Forelimb muscle (tissue), 1 donor: Measurements from ENCODE around the gene UBE2M. TPM values are rescaled to one million over a fixed set of nuclear protein-coding genes. Genes with fewer than 3 reads are reported as not detected.
"Not testable (repeated sequence)": the region's sequence is repeated elsewhere in the genome, so short reads cannot be mapped to it uniquely, and the experiment has no call there.

ENCODE experiments used
- DNase-seq: peaks from one replicate; pipeline ENCODE4 v3.0.0-alpha.2; 2013; ENCODE audit warnings: low read depth
- polyA plus RNA-seq: library from polyadenylated mRNA; unstranded; fragments of 120-200 nt; gene quantifications from one replicate; pipeline ENCODE4 v1.2.1, GENCODE V29; 2013; ENCODE audit not compliant: insufficient read length

The UBE2M gene
- polyA plus RNA-seq, 1 donor = 61.8 TPM

DNA sequence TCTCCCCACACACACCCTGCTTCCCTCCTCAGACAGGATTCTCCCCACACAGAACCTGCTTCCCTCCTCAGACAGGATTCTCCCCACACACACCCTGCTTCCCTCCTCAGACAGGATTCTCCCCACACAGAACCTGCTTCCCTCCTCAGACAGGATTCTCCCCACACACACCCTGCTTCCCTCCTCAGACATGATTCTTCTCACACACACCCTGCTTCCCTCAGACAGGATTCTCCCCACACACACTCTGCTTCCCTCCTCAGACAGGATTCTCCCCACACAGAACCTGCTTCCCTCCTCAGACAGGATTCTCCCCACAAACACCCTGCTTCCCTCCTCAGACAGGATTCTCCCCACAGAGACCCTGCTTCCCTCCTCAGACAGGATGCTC, 19.2 kb downstream of the UBE2M start:
- DNase-seq = not testable (repeated sequence)

DNA sequence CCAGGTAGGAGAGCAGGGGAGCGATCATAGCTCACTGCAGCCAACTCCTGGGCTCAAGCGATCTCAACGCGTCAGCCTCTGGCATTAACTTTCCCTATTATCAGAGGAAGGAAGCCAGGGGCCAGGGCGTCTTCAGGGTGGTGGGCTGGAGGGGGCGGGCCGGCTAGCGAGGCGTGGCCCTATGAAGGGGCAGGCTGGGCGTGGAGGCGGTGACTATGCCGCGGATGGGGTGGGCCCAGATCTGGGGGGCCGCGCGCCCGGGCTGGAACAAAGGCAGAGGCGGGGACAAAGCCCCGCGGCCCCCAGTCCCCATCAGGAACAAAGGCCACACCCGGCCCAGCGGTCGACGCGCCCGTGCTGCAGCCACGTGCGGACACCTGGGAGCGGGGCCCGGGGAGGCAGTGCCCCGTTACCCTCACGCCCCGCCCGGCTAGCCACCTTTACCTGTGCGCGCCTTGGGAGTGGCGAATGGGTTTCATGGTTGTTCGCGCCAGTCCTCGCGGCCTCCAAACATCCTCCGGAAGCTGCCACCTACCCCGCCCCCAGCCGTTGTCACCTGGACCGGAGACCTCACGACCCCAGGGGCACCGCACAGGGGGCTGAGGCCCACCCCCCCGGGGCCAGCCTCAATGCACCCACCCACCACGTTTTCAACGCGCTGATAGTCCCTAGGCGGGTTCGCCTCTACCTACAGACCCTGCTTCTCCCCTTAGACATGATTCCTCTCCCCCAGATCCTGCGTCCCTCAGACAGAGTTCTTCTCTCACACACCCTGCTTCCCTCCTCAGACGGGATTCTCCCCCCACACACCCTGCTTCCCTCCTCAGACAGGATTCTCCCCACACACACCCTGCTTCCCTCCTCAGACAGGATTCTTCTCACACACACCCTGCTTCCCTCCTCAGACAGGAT, 19.9 kb downstream of the UBE2M start:
- DNase-seq = no peak

DNA sequence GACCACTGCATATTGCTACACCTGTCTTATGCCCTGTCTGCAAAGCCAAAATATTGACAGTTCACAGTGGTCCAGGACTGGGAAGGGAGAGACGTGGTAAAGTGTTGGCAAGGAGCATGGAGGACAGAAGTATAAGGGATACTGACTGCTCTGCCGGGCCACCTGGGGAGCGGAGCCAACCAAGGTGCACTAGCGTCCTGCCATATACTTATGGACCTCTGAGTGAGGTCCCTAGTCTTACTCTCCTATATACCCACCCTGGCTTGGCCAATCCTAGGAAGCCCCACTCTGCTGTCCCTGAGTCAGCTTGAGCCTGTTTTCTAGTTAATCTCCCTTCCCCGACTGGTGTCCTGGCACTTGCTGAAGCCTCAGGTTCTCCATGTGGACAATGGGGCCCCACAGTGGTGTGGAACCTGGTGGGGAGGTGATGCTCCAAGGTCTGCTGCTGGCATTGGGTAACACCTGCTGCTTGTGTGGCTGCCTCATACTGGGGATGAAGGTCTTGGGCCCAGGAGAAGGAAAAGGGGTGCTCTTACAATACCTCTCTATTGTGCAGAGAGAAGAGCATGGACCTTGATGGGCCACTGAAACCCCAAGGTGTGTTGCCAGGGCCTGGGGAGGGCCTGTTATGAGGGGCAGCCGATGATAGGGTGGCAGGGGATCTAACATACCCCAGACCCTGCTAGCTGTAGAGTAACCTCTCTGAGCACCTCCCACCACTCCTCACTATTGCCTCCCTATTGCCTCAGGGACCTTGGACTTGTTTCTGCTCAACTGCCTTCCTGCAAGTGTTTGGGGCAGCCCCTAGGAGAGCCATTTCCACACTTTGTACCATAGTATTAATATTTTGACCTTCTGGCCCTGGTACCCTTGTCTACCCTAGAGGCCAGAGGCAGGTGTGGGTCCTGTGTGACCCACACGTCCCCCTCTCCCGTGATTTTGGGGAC, 21.3 kb downstream of the UBE2M start:
- DNase-seq = no peak

DNA sequence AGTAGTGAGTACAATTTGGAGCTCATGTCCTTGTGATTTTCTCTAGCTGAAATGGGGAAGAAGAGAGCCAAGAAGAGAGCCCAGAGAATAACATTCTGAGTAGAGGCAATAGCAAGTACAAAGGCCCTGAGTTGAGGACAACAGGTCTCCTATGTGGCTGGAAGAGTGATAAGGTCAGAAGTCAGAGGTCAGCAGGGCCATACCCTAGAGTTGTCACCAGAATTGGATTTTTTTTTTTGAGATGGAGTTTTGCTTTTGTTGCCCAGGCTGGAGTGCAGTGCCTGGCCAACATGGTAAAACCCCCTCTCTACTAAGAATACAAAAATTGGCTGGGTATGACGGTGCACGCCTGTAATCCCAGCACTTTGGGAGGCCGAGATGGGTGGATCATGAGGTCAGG, 22.6 kb downstream of the UBE2M start:
- DNase-seq = no peak

DNA sequence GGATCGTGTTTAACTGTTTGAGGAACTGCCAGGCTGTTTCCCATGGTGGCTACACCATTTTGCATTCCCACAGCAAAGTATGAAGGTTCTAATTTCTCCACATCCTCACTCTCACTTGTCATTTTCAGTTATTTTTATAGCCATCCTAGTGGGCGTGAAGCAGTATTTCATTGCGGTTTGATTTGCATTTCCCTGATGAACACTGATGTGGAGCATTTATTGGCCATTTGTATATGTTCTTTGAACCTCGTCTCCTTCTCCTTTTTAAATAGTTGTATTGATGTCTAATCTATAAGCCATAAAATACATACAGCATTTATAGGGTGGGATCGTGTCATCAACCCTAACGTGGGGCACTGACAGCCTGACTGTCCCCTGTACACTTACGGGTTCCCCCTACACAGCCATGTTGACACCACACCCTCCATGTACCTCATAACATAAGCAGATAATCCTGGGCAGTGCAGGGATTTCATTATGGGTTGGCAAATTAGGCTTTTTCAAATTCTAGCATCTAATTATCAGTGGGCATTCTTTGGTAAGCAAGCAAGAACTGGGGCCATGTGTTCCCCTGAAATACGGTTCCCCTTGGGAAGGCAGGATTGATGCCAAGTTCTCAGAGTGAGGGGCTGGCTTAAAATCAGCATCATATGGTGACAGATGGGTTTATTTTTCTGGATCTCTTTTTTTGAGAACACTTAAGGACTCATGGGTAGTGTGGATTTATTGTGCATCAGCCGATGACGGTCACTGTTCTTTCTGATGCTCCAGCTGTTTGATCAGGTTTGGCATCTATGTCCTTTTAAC, 27.2 kb downstream of the UBE2M start:
- DNase-seq = no peak

DNA sequence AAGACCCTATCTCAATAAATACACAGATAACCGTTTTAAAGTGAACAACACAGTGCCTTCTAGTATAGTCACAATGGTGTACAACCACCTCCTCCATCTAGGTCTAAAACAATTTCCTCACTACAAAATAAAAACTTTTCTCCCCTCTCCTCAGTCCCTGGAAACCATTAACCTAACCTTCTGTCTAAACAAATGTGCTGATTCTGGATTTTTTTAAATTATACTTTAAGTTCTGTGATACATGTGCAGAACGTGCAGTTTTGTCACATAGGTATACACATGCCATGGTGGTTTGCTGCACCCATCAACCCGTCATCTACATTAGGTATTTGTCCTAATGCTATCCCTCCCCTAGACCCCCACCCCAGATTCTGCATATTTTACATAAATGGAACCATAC, 29.0 kb downstream of the UBE2M start:
- no peak for DNase-seq

DNA sequence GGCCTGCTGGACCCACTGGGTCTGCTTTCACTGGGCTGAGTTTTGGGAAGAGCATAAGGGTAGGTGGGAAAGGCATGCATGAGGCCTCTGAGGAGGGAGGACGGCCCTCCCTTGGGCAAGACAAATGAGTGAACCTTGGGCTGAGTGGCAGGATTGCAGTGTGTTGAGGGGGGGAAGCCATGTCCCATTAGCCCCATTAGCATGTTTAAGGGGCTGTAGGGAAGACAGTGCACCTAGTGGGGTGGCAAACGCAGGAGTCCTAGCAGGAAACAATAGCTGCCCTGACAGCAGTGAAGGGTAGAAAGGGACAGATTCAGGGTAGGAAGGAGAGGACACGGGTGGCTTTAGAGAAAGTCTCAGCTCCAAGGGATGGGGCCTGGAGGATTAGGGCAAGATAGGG, 35.7 kb downstream of the UBE2M start:
- no peak for DNase-seq

DNA sequence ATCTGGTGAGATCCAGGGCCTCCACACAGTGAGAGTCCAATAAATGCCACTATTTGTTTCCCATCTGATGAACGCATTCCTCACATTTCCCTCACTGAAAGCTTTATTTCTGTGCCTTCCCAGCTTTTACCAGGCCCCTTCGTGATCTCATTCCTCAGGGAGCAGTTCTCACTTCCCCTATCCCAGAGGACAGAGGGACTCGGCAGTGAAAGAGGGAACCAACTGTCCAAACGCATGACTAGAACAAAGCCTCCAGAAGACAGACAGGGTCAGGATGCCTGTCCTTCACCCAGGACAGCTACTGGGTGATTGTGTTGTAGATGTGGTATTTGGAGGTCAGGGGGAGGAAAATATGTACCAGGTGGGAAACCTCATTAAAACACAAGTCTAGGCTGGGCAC, 36.8 kb downstream of the UBE2M start:
- no peak for DNase-seq

DNA sequence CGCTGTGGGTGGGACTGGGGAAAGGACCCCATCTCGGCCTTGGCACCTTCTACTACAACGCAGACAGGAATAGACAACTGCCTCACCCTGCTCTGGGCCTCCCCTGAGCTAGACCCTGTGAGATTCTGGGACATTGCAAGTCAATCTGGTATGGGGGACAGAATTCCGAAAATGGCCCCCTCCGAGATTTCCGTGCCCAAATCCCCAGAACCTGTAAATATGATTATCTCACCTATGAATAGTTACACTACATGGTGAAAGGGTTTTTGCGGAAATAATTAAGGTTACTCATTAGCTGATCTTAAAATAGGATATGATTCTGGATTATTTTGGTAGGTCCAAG, 38.2 kb downstream of the UBE2M start:
- DNase-seq = no peak

DNA sequence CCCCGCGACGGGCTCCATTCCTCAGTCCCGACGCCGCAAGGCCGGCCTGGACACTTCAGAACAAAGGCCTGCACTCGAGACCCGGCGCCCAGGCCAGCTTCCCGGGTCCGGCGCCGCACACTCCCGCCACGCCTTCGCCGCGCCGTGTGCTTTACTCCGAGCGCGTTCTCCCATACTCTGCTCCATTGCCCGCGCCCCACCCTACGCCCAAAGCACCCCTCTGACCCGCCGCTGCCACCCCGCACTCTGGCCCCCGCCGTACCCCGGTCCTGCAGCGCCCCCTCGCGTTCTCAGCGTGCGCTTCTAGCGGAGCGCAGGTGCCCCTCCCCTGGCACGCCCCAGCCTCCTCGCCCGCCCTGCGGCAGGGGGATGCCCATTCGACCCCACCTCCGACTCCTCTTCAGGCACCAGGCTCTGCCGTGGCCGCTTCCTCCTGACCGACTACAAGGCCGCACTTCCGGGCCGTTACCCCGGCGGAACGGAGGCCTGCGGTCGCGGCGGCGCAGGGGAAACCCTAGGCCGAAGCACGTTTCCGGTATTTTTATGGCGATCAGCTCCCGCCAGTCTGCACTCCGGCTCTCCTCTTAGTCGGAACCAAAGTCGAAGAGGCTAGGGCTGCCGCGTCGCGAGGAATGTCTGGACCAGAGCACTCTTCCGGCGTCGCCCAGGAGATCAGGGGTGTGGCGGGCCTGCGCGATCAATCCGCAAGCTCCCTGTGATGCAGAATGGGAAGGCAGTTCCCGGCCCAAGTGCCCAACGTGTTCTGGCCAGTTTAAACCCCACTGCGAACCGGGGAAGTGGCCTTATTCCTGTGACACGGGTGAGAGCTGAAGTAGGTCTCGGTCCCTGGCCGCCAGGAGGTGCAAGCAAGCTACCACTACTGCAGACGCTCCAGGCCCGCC, 38.8 kb downstream of the UBE2M start, which contains the start of gene ZBTB45:
ZBTB45 (minus strand) TSS at position 456 of the 902 bp plus-strand sequence. CDS start 2,137 bp downstream, outside the sequence.
- DNase-seq = peak; percentile 90

DNA sequence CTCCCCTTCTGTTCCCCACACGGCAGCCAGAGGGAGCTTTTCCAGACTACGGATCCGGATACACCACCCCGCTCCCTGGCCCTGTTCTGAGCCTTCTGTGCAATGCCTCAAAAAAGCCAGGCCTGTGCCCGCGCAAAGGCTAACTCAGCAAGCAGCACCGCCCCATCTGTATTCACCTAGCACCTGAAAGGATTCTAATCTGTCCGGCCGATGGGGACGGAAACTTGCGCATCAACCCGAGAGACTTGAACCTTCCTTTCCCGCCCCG, 39.4 kb downstream of the UBE2M start:
- no peak for DNase-seq

DNA sequence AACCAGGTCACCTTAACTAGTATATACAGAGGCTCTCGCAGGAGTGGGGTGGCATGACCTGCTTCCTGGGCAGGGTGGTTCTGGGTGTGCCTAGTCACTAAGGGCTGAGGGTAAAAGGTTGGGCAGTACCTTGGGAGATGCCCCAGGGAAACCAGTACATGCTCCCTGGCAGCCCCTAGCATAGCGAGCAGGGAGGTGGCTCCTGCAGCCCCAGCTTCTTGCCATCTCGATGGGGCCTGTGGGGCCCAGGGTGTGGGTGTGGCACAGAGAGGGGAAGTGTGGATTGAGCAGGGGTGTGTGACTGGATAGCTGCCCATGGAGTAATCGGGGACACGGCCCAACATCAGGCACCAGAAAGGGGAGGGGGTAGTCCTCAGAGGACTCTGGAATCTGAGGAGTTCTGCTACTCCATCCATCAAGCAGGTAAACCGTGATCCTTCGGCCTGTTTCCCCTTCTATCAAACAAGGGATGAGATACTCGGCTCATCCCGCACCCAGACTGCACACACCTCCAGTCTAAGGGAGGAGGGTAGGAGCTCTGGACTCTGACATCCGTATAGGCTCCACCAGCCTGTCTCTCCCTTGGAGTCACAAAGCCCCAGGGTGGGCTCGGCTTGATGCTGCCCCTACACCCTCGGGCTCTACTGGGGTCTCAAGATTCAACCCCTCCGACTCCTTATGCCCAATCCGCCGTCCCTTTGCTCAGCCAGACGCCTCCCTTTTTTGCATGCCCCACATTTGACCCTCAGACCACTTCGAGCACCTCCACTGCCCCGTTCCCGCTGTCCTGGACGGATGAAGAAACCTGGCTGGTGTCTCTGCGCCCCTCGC, 39.9 kb downstream of the UBE2M start:
- DNase-seq = no peak

DNA sequence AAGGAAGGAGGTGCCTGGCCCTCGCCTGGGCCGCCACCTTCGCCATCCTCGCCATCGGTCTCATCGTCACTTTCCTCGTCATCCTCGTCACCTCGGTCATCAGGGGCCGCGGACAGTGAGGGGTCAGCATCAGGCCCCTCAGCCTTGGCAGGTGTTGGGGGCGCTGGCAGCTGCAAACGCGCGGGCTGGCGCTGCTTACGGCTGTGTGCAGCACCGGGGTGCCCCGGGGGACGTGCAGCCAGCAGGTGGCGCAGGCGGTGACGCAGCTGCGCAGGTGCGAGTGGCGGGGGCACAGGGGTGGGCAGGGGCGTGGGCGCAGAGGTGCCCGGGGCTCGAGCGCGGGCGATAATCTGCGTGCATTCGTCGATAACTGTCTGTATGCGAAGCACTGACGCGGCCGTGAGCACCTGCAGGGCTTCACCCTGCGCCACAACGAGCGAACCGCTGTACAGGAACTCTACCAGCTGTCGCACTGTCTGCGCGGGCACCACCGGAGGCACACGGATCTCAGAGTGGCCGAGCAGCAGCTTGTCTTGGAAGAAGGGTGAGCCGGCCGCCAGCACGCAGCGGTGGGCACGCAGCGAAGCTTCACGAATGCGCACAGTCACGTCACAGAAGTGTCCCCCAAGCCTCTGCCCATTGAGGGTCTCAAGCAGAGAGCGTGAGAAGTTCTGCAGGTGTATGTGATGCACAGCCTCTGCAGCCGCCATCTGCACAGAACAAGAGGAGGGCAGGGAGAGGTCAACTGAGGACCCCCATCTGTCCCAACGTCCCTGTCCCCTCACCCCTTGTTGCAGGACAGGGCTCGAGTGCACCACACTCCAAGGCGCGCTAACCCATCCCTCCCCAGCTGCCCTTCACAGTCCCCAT, 41.2 kb downstream of the UBE2M start:
- DNase-seq = no peak

DNA sequence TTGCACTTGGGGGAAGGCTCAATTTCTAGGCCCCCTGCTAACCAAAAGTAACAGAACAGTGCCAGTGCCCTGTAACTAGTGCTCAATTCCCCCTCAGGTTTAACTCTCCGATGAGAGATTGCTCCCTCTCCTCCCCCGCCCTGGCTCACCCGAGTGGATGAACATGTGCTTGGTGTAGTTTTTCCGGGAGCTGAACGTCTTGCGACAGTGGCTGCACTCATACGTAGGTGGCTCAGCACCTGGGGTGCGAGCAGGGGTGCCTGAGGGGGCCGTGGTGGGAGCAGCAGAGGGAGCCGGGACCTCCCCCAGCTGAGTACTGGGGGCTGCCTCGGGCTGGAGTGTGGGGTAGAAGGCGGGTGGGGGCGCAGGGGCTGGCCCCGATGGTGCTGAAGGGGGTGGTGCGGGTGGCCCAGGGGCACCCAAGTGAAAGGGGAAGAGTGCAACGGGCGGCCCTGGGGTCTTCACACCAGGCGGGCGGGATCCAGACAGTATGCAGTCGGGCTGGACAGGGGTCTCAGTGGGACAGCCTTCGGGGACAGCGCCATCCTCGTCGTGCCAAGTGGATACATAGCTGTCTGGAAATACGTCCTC, 42.1 kb downstream of the UBE2M start:
- DNase-seq = no peak

DNA sequence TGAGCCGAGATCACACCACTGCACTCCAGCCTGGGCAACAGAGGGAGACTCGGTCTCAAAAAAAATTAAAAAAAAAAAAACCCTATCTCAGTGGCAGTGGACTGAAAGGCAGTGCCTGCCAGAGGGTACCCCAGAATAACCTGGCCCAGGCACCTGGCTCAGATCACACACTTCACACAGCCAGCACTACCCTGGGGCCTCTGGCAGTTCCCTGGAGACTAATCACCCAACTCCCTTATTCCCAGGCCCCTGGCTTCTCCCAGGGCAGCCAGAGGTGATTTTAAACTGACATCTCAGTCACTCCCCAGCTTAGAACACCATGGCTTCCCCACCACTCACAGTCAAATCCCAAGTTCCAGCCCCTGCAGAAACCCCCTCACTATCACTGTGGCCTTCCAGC, 43.2 kb downstream of the UBE2M start:
- no peak for DNase-seq

DNA sequence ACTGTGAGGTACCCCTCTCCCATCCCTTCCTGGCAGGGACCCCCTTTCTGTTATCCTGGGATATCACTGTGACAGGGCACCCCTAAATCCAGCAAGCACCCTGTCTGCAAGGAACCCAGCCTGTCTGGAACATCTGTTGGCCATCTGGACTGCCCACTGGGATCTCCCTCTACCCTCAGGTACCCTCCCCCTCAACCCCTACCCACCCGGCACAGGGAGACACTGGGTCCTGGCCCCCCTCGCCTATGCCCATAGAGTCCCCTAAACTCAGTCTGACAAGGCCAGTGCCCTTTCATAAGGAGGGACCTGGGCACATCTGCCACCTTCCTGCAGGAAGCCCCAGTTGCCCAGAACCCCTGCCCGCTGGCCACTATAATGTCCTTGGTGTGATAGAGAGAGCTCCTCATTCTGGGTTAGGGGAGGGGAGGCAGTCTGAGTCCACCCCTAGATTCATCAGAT, 43.8 kb downstream of the UBE2M start:
- no peak for DNase-seq

DNA sequence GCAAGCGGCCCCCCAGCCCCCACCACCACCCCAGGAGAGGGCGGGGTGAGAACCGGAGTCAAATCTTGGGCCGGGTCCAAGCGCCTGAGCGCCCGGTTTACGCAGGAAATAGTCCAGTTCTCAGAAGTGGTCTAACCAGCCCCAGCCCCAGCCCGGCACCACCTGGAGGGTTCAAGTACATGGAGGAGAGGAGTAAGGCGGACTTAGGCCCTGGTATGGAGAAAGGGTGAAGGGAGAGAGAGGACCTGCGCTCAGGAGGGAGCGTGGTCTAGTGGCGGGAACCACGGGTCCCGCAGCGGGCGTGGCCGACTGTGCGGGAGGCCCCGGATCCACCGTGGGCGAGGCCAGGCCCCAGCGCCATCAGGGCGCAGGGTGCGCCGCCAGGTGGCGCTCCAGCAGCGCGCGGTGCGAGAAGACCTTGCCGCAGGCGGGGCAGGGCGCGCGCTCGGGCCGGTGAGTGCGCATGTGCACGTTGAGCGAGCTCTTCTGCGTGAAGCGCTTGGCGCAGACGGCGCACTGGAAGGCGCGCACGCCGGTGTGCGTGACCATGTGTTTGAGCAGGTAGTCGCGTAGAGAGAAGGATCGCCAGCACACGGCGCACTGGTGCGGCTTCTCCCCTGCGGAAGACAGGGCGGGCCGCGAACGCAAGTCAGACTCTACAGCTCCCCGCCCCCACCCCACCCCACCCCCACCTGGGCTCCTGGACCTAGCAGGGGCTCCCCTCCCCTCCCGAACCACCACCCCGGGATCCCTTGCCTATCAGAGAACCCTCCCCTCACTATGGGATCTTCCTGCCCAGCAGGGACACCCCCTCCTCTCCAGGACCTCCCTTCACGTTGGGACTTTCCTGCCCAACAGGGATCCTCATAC, 44.5 kb downstream of the UBE2M start:
- no peak for DNase-seq
